ENCODE results near the gene PHC2. TPM values are rescaled to one million over a fixed set of nuclear protein-coding genes. Genes with fewer than 3 reads are reported as not detected.

PHC2 gene
- polyA plus RNA-seq, 3 donors = 107 to 121 (median 111) TPM

- DNase-seq (ENCODE audit: extremely low read depth in 1 of 11, low read depth in 9 of 11, low spot score in 4 of 11) = no peak
Measured at GRCh38 chr1:33460947-33461629, 30.2 kb upstream of the PHC2 start.

- no peak for DNase-seq (ENCODE audit: extremely low read depth in 1 of 11, low read depth in 9 of 11, low spot score in 4 of 11)
Measured at GRCh38 chr1:33460144-33460543, 29.2 kb upstream of the PHC2 start.

- DNase-seq (ENCODE audit: extremely low read depth in 1 of 11, low read depth in 9 of 11, low spot score in 4 of 11) = no peak
Measured at GRCh38 chr1:33459691-33460090, 28.8 kb upstream of the PHC2 start.

- DNase-seq (ENCODE audit: extremely low read depth in 1 of 11, low read depth in 9 of 11, low spot score in 4 of 11) = no peak
Measured at GRCh38 chr1:33456502-33456886, 25.6 kb upstream of the PHC2 start.

- DNase-seq (ENCODE audit: extremely low read depth in 1 of 11, low read depth in 9 of 11, low spot score in 4 of 11) = peak in 8 of 11 donors; percentile 46 to 83 (median 64)
Measured at GRCh38 chr1:33455539-33456501, 24.9 kb upstream of the PHC2 start.

- DNase-seq (ENCODE audit: extremely low read depth in 1 of 11, low read depth in 9 of 11, low spot score in 4 of 11) = no peak
Measured at GRCh38 chr1:33454646-33455282, 23.9 kb upstream of the PHC2 start.

- DNase-seq (ENCODE audit: extremely low read depth in 1 of 11, low read depth in 9 of 11, low spot score in 4 of 11) = no peak
Measured at GRCh38 chr1:33446590-33446989, 15.7 kb upstream of the PHC2 start.

GRCh38 chr1:33445108-33445507 lies 14.2 kb upstream of the PHC2 start:
- no peak for DNase-seq (ENCODE audit: extremely low read depth in 1 of 11, low read depth in 9 of 11, low spot score in 4 of 11)

GRCh38 chr1:33443705-33444180 lies 12.8 kb upstream of the PHC2 start:
- peak in 9 of 11 donors; percentile 38 to 80 (median 67) for DNase-seq (ENCODE audit: extremely low read depth in 1 of 11, low read depth in 9 of 11, low spot score in 4 of 11)

GRCh38 chr1:33443080-33443704 lies 12.3 kb upstream of the PHC2 start:
- no peak for DNase-seq (ENCODE audit: extremely low read depth in 1 of 11, low read depth in 9 of 11, low spot score in 4 of 11)

- DNase-seq (ENCODE audit: extremely low read depth in 1 of 11, low read depth in 9 of 11, low spot score in 4 of 11) = no peak
Measured at GRCh38 chr1:33442141-33442540, 11.2 kb upstream of the PHC2 start.

GRCh38 chr1:33441088-33441745 lies 10.3 kb upstream of the PHC2 start:
- no peak for DNase-seq (ENCODE audit: extremely low read depth in 1 of 11, low read depth in 9 of 11, low spot score in 4 of 11)

- DNase-seq (ENCODE audit: extremely low read depth in 1 of 11, low read depth in 9 of 11, low spot score in 4 of 11) = no peak
Measured at GRCh38 chr1:33439662-33440061, 8.8 kb upstream of the PHC2 start.

GRCh38 chr1:33438364-33439160 lies 7.7 kb upstream of the PHC2 start:
- DNase-seq (ENCODE audit: extremely low read depth in 1 of 11, low read depth in 9 of 11, low spot score in 4 of 11) = no peak

- DNase-seq (ENCODE audit: extremely low read depth in 1 of 11, low read depth in 9 of 11, low spot score in 4 of 11) = no peak
Measured at GRCh38 chr1:33436557-33437285, 5.8 kb upstream of the PHC2 start.

- no peak for DNase-seq (ENCODE audit: extremely low read depth in 1 of 11, low read depth in 9 of 11, low spot score in 4 of 11)
Measured at GRCh38 chr1:33435096-33435820, 4.4 kb upstream of the PHC2 start.

- no peak for DNase-seq (ENCODE audit: extremely low read depth in 1 of 11, low read depth in 9 of 11, low spot score in 4 of 11)
Measured at GRCh38 chr1:33434363-33434750, 3.5 kb upstream of the PHC2 start.

Data from renal cortex interstitium (tissue), 11 donors.